ENCODE results near the gene LYAR.

- TF ChIP-seq CTCF (IDR thresholded peaks at IDR 0.05; ENCODE audit: low read length), result no peak
- TF ChIP-seq EZH2 (IDR thresholded peaks at IDR 0.05; ENCODE audit: borderline replicate concordance, low read length), result no peak
Measured at GRCh38 chr4:4289597-4289940, 385 bp downstream of the LYAR start.

All from OCI-LY1 (cell line).